ENCODE results near the gene NAP1L4.

NAP1L4 gene

GRCh38 chr11:2921261-2921660 lies 70.9 kb downstream of the NAP1L4 start:
- DNase-seq (ENCODE audit: low read depth) = no peak
- H3K4me3 ChIP-seq (ENCODE audit: low read length) = no peak overlapping the region
- TF ChIP-seq, protein P1, sequence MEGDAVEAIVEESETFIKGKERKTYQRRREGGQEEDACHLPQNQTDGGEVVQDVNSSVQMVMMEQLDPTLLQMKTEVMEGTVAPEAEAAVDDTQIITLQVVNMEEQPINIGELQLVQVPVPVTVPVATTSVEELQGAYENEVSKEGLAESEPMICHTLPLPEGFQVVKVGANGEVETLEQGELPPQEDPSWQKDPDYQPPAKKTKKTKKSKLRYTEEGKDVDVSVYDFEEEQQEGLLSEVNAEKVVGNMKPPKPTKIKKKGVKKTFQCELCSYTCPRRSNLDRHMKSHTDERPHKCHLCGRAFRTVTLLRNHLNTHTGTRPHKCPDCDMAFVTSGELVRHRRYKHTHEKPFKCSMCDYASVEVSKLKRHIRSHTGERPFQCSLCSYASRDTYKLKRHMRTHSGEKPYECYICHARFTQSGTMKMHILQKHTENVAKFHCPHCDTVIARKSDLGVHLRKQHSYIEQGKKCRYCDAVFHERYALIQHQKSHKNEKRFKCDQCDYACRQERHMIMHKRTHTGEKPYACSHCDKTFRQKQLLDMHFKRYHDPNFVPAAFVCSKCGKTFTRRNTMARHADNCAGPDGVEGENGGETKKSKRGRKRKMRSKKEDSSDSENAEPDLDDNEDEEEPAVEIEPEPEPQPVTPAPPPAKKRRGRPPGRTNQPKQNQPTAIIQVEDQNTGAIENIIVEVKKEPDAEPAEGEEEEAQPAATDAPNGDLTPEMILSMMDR (conservative IDR thresholded peaks at IDR 0.05; ENCODE audit: low read length) = no peak

DNA sequence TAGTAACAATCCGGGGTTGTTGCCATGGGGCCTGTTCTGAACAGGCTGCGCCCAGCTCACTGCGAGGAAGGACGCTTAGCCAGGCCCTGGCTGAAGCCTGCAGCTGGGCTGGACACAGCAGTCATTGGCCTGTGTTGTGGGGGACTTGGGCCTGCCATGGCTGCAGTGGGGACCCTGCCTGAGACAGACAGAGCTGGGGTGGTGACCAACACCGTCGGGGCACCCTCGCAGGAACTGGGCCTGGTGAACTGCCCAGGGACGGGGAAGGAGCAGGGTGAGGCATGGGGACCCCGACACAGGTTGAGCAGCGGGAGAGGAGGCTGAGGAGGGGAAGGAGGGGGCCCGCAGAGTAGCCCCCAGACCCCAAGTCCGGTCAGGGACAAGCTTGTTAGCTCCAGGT lies 71.8 kb downstream of the NAP1L4 start:
- TF ChIP-seq, protein P1 (conservative IDR thresholded peaks at IDR 0.05; ENCODE audit: low read length) = no peak
- no peak overlapping the region for H3K4me3 ChIP-seq (ENCODE audit: low read length)
- no peak for DNase-seq (ENCODE audit: low read depth)

GRCh38 chr11:2919837-2920236 lies 72.3 kb downstream of the NAP1L4 start:
- no peak overlapping the region for H3K4me3 ChIP-seq (ENCODE audit: low read length)
- TF ChIP-seq, protein P1 (conservative IDR thresholded peaks at IDR 0.05; ENCODE audit: low read length) = no peak
- DNase-seq (ENCODE audit: low read depth) = no peak

DNA sequence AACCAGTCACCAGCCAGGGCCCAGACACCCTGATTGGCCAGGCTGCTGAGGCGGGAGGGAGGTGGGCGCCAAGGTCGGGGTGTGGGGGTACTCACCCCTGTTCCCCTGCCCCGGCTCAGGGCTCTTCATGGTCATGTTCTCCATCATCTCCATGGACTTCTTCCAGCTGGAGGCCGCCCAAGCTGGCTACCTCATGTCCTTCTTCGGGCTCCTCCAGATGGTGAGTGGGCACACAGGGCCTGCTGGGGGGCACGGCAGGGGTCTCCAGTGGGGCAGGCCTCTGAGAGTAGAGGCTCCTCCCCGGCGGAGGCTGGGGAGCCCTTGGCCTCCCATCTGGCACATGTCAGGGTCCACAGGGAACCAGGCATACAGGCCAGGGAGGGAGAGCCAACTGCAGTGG lies 72.9 kb downstream of the NAP1L4 start:
- no peak for DNase-seq (ENCODE audit: low read depth)
- H3K4me3 ChIP-seq (ENCODE audit: low read length) = no peak overlapping the region
- TF ChIP-seq, protein P1 (conservative IDR thresholded peaks at IDR 0.05; ENCODE audit: low read length) = no peak

- no peak for DNase-seq (ENCODE audit: low read depth)
- TF ChIP-seq, protein P1 (conservative IDR thresholded peaks at IDR 0.05; ENCODE audit: low read length) = no peak
- no peak overlapping the region for H3K4me3 ChIP-seq (ENCODE audit: low read length)
These were observed 74.2 kb downstream of the NAP1L4 start for GRCh38 chr11:2917842-2918490.

DNA sequence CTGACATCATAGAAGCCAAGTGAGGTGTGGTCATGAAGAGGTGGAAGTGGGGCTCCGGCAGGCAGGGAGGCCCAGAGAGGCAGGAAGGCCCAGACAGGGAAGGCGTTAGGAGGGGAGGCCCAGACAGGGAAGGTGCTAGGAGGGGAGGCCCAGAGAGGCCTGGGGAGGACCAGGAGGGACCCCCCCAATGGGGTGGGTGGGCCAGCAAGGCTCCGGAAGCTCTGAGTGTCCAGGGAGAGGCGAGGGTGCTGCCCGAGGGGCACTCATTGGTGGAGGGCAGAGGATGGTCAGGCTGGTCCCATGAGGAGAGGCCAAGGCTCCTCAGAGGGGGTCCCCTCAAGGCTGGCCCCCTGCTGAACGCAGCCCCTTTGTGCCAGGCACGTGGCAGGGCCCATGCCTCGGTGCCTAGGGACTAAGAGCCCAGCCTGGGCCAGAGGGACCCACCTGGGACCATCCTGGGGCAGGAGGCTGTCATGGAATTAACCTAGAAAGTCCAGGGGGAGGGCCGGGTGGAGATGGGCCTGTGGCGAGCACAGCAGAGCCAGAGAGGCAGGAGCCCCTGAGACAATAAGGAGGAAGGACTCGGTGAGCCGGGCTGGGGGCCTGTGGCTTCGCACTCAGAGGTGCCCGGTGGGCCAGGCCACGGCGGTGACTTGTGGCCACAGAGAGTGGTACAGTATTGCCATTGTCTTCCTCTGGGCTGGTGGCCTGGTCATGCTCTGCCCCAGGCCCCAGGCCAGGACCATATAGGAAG lies 75.1 kb downstream of the NAP1L4 start:
- TF ChIP-seq, protein P1 (conservative IDR thresholded peaks at IDR 0.05; ENCODE audit: low read length) = no peak
- no peak overlapping the region for H3K4me3 ChIP-seq (ENCODE audit: low read length)
- no peak for DNase-seq (ENCODE audit: low read depth)

Data from AG10803 (cell line).